ENCODE data around the gene FGFR2. TPM values are rescaled to one million over a fixed set of nuclear protein-coding genes. Genes with fewer than 3 reads are reported as not detected.

The FGFR2 gene
- total RNA-seq, 1 experiment from 2014 or later = 5.7 TPM

DNA sequence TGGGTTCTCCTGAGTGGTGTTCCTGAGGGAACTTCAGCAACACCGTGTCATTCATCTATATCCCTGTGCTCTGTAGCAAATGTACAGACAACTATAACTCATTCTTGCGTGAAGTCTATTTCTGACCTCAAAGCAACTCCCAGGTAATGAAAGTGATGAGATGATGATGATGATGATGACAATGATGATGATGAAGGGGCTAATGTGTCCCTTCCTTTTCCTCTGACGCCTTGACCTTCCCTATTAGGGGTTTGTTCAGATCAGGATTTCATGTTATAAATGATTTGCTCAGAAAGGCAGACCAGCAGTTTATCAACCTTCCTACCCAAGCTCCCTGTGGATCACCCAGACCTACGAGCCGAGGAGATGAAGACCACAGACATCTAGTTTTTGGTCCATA is 136.9 kb downstream of the FGFR2 start:
- TF ChIP-seq, protein P1, sequence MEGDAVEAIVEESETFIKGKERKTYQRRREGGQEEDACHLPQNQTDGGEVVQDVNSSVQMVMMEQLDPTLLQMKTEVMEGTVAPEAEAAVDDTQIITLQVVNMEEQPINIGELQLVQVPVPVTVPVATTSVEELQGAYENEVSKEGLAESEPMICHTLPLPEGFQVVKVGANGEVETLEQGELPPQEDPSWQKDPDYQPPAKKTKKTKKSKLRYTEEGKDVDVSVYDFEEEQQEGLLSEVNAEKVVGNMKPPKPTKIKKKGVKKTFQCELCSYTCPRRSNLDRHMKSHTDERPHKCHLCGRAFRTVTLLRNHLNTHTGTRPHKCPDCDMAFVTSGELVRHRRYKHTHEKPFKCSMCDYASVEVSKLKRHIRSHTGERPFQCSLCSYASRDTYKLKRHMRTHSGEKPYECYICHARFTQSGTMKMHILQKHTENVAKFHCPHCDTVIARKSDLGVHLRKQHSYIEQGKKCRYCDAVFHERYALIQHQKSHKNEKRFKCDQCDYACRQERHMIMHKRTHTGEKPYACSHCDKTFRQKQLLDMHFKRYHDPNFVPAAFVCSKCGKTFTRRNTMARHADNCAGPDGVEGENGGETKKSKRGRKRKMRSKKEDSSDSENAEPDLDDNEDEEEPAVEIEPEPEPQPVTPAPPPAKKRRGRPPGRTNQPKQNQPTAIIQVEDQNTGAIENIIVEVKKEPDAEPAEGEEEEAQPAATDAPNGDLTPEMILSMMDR (IDR thresholded peaks at IDR 0.05) = no peak
- TF ChIP-seq, protein P2, sequence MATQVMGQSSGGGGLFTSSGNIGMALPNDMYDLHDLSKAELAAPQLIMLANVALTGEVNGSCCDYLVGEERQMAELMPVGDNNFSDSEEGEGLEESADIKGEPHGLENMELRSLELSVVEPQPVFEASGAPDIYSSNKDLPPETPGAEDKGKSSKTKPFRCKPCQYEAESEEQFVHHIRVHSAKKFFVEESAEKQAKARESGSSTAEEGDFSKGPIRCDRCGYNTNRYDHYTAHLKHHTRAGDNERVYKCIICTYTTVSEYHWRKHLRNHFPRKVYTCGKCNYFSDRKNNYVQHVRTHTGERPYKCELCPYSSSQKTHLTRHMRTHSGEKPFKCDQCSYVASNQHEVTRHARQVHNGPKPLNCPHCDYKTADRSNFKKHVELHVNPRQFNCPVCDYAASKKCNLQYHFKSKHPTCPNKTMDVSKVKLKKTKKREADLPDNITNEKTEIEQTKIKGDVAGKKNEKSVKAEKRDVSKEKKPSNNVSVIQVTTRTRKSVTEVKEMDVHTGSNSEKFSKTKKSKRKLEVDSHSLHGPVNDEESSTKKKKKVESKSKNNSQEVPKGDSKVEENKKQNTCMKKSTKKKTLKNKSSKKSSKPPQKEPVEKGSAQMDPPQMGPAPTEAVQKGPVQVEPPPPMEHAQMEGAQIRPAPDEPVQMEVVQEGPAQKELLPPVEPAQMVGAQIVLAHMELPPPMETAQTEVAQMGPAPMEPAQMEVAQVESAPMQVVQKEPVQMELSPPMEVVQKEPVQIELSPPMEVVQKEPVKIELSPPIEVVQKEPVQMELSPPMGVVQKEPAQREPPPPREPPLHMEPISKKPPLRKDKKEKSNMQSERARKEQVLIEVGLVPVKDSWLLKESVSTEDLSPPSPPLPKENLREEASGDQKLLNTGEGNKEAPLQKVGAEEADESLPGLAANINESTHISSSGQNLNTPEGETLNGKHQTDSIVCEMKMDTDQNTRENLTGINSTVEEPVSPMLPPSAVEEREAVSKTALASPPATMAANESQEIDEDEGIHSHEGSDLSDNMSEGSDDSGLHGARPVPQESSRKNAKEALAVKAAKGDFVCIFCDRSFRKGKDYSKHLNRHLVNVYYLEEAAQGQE (IDR thresholded peaks at IDR 0.05; ENCODE audit: insufficient read depth in 1 of 2, low read depth in 2 of 2, low read length in 1 of 2) = no peak
- no peak for TF ChIP-seq SIN3A (IDR thresholded peaks at IDR 0.05; ENCODE audit: borderline replicate concordance, insufficient read depth, low read depth, low read length)
- TF ChIP-seq POLR2AphosphoS5 (IDR thresholded peaks at IDR 0.05; ENCODE audit: low read depth, low read length) = no peak
- TF ChIP-seq TCF7L2 (IDR thresholded peaks at IDR 0.05; ENCODE audit: low read depth, low read length) = no peak
- in situ Hi-C loops (cut with HindIII; ENCODE audit: low pct_unique_long_range_greater_than_20kb, low sequenced_read_pairs) = no loop called here
- H3K4me1 ChIP-seq (ENCODE audit: control insufficient read depth, insufficient read depth, low read length) = no peaks in the 10 kb centered on the region
- no peak for ATAC-seq
- CTCF ChIA-PET = no interaction called here
- POLR2A ChIA-PET = no interaction called here
- H3K36me3 ChIP-seq (ENCODE audit: control insufficient read depth, insufficient read depth, low read length) = no peaks in the 10 kb centered on the region
- H3K27me3 ChIP-seq (ENCODE audit: control insufficient read depth, insufficient read depth, low read length) = no peaks in the 10 kb centered on the region
- no peak overlapping the region for H3K27ac ChIP-seq (ENCODE audit: low read length)
- BruUV-seq (replicated peaks) = no TSS peak
- H3K9me3 ChIP-seq (ENCODE audit: control insufficient read depth, insufficient read depth, low read depth, low read length) = no peaks in the 10 kb centered on the region
- intact Hi-C loops (cut with micrococcal nuclease; ENCODE audit: unreplicated experiment) = no loop called here
- DNase-seq (ENCODE audit: low read depth, low spot score) = no peak
- H3K4me3 ChIP-seq (ENCODE audit: low read depth in 2 of 2, low read length in 2 of 2) = no peak overlapping the region

- no TSS peak for BruUV-seq (replicated peaks)
- TF ChIP-seq, protein P1 (IDR thresholded peaks at IDR 0.05) = no peak
- TF ChIP-seq SIN3A (IDR thresholded peaks at IDR 0.05; ENCODE audit: borderline replicate concordance, insufficient read depth, low read depth, low read length) = no peak
- no peak for TF ChIP-seq POLR2AphosphoS5 (IDR thresholded peaks at IDR 0.05; ENCODE audit: low read depth, low read length)
- TF ChIP-seq TCF7L2 (IDR thresholded peaks at IDR 0.05; ENCODE audit: low read depth, low read length) = no peak
- TF ChIP-seq, protein P2 (IDR thresholded peaks at IDR 0.05; ENCODE audit: insufficient read depth in 1 of 2, low read depth in 2 of 2, low read length in 1 of 2) = no peak
- ATAC-seq (no peak), DNase-seq (ENCODE audit: low read depth, low spot score) (no peak)
- POLR2A ChIA-PET = no interaction called here
- no peaks in the 10 kb centered on the region for H3K4me1 ChIP-seq (ENCODE audit: control insufficient read depth, insufficient read depth, low read length)
- H3K36me3 ChIP-seq (ENCODE audit: control insufficient read depth, insufficient read depth, low read length) = no peaks in the 10 kb centered on the region
- no peak overlapping the region for H3K4me3 ChIP-seq (ENCODE audit: low read depth in 2 of 2, low read length in 2 of 2)
- CTCF ChIA-PET = no interaction called here
- intact Hi-C loops (cut with micrococcal nuclease; ENCODE audit: unreplicated experiment) = no loop called here
- H3K9me3 ChIP-seq (ENCODE audit: control insufficient read depth, insufficient read depth, low read depth, low read length) = no peaks in the 10 kb centered on the region
- in situ Hi-C loops (cut with HindIII; ENCODE audit: low pct_unique_long_range_greater_than_20kb, low sequenced_read_pairs) = no loop called here
- H3K27ac ChIP-seq (ENCODE audit: low read length) = no peak overlapping the region
- no peaks in the 10 kb centered on the region for H3K27me3 ChIP-seq (ENCODE audit: control insufficient read depth, insufficient read depth, low read length)
These were observed 137.5 kb downstream of the FGFR2 start for GRCh38 chr10:121460733-121461132.

Measured in Panc1 (cell line).